A673 (cell line): ENCODE measurements around the gene TMA7B. TPM values are rescaled to one million over a fixed set of nuclear protein-coding genes. Genes with fewer than 3 reads are reported as not detected.

Source experiments
- BruUV-seq: library from RNA; stranded (reverse); fragments of 400-500 nt; replicated peaks from 2 replicates; lab custom pipeline; 2021; lab: Mats Ljungman, UMichigan
- CTCF ChIA-PET: fragments of 300-600 bp; sonication (Branson Sonifier 250); formaldehyde crosslinking; loops from one replicate; lab custom pipeline; 2022; ENCODE audit warnings: antibody characterized with exemption; lab: Charles Lee
- POLR2A ChIA-PET: fragments of 300-600 bp; sonication (Branson Sonifier 250); formaldehyde crosslinking; loops from one replicate; lab custom pipeline; 2022; ENCODE audit warnings: antibody characterized with exemption; ENCODE audit not compliant: low non-redundant PET; lab: Charles Lee
- DNase-seq: peaks from one replicate; pipeline ENCODE4 v3.0.0-alpha.2; 2015; ENCODE audit warnings: low spot score
- H3K27ac ChIP-seq: fragments of 200-600 bp; sonication (generic); 2 replicates; pipeline ENCODE4 v1.5.1; 2016; ENCODE audit warnings: mixed run types, low read depth, mild to moderate bottlenecking, mixed read lengths, antibody characterized with exemption, low read length; ENCODE audit not compliant: poor library complexity, severe bottlenecking
- H3K27me3 ChIP-seq: fragments of 200-600 bp; sonication (generic); replicated peaks from 2 replicates; pipeline ENCODE4 v1.6.1; 2017; ENCODE audit warnings: mixed run types, low read depth, mild to moderate bottlenecking, mixed read lengths, antibody characterized with exemption, low read length; ENCODE audit not compliant: insufficient read depth, poor library complexity
- H3K36me3 ChIP-seq: fragments of 200-600 bp; sonication (generic); 2 replicates; pipeline ENCODE4 v1.6.1; 2016; ENCODE audit warnings: mixed run types, mild to moderate bottlenecking, mixed read lengths, antibody characterized with exemption, low read length; ENCODE audit not compliant: insufficient read depth, poor library complexity, severe bottlenecking
- H3K4me1 ChIP-seq: fragments of 200-600 bp; sonication (generic); 2 replicates; pipeline ENCODE4 v1.6.1; 2017; ENCODE audit warnings: mixed run types, mild to moderate bottlenecking, mixed read lengths, antibody characterized with exemption, low read length; ENCODE audit not compliant: insufficient read depth, poor library complexity, severe bottlenecking
- H3K4me3 ChIP-seq: fragments of 200-600 bp; sonication (generic); 2 replicates; pipeline ENCODE4 v1.5.1; 2016; ENCODE audit warnings: low read depth, mixed run types, mild to moderate bottlenecking, mixed read lengths, low read length; ENCODE audit not compliant: poor library complexity, severe bottlenecking
- H3K9me3 ChIP-seq: fragments of 200-600 bp; sonication (generic); 2 replicates; pipeline ENCODE4 v1.6.1; 2016; ENCODE audit warnings: mixed run types, low read depth, mild to moderate bottlenecking, mixed read lengths, antibody characterized with exemption, low read length; ENCODE audit not compliant: poor library complexity, severe bottlenecking
- CTCF ChIP-seq: fragments of 300-800, 200-600 bp; sonication (generic); conservative IDR thresholded peaks from 2 replicates; pipeline ENCODE4 v1.5.1; 2017; ENCODE audit warnings: low read depth, mild to moderate bottlenecking, antibody characterized with exemption, low read length, moderate library complexity, mixed read lengths
- EZH2 ChIP-seq: fragments of 200-600 bp; sonication (generic); IDR thresholded peaks from 2 replicates; pipeline ENCODE4 v1.6.1; 2017; ENCODE audit warnings: borderline replicate concordance, low read depth, mild to moderate bottlenecking, mixed read lengths, antibody characterized with exemption, low read length; ENCODE audit not compliant: poor library complexity, severe bottlenecking
- intact Hi-C: fragments of 100-400 bp; cut with micrococcal nuclease; formaldehyde crosslinking; loops from one replicate; pipeline ENCODE4 v1.10.0; 2022; ENCODE audit not compliant: unreplicated experiment
- total RNA-seq: library from RNA; stranded (reverse); gene quantifications from 2 replicates; pipeline ENCODE4 v1.2.3, GENCODE V29; 2021

The TMA7B gene
- total RNA-seq, 1 experiment from 2014 or later = not detected

GRCh38 chr22:39988386-39989114 is 28.4 kb downstream of the TMA7B start:
- Histone ChIP-seq H3K27ac (no peak overlapping the region), H3K4me3 (no peak overlapping the region), H3K4me1 (no peaks in the 10 kb centered on the region), H3K9me3 (no peaks in the 10 kb centered on the region), H3K36me3 (no peaks in the 10 kb centered on the region), H3K27me3 (peaks cover 3% of the 10 kb centered on the region)
- ChIA-PET POLR2A (no interaction called here), CTCF (interaction anchor here (0.6 kb wide), 1 partner anchor 208 kb away, joined by 4 read pairs; no protein-coding TSS in a partner anchor)
- intact Hi-C loops = no loop called here
- no TSS peak for BruUV-seq
- no peak for DNase-seq
- TF ChIP-seq CTCF (no peak), EZH2 (no peak)

- BruUV-seq = no TSS peak
- peaks cover 3% of the 10 kb centered on the region for H3K27me3 ChIP-seq
- H3K9me3 ChIP-seq = no peaks in the 10 kb centered on the region
- TF ChIP-seq CTCF (no peak), EZH2 (no peak)
- H3K4me1 ChIP-seq = no peaks in the 10 kb centered on the region
- H3K27ac ChIP-seq = no peak overlapping the region
- no peaks in the 10 kb centered on the region for H3K36me3 ChIP-seq
- CTCF ChIA-PET = no interaction called here
- H3K4me3 ChIP-seq = no peak overlapping the region
- intact Hi-C loops = no loop called here
- no peak for DNase-seq
- POLR2A ChIA-PET = no interaction called here
Measured at GRCh38 chr22:39989633-39990032, 29.4 kb downstream of the TMA7B start.

DNA sequence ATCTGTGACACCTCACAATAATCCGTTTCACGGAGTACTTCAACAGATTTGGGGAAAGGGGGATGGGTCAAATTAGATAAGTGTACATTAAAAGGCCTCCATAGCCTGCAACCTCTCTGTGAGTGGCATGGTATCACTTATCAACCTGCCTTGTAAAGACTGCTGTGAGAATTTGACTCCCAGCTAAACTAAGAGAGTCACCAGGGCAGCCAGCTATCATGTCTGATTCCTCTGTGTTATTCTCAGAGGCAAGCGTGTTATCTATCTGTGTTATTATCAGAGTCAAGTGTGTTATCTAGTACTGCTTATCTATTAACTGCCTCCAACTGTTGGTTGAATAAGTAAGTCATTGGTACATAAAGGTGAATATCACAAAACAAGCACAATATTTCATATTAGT is 30.5 kb downstream of the TMA7B start:
- H3K27me3 ChIP-seq = no peaks in the 10 kb centered on the region

More for the DNA sequence above, 30.5 kb downstream of the TMA7B start:
- DNase-seq = no peak
- H3K27ac ChIP-seq = no peak overlapping the region
- no peaks in the 10 kb centered on the region for H3K36me3 ChIP-seq
- BruUV-seq = no TSS peak
- CTCF ChIA-PET = no interaction called here
- H3K4me1 ChIP-seq = no peaks in the 10 kb centered on the region
- POLR2A ChIA-PET = no interaction called here
- H3K9me3 ChIP-seq = no peaks in the 10 kb centered on the region
- H3K4me3 ChIP-seq = no peak overlapping the region
- no peak for TF ChIP-seq CTCF
- no peak for TF ChIP-seq EZH2
- intact Hi-C loops = no loop called here
